Kidney glomerular epithelial cell (primary cell): ENCODE results near the gene ZNF681.
"Not testable (repeated sequence)": the region's sequence is repeated elsewhere in the genome, so short reads cannot be mapped to it uniquely, and the experiment has no call there.

Experiments
- DNase-seq: peaks from one replicate; lab custom pipeline; 2025; lab: John Stamatoyannopoulos, UW

ZNF681 gene

GRCh38 chr19:23692937-23693336 is 65.8 kb downstream of the ZNF681 start:
- DNase-seq, result not testable (repeated sequence)
